ENCODE data around the gene NPLOC4.

DNA sequence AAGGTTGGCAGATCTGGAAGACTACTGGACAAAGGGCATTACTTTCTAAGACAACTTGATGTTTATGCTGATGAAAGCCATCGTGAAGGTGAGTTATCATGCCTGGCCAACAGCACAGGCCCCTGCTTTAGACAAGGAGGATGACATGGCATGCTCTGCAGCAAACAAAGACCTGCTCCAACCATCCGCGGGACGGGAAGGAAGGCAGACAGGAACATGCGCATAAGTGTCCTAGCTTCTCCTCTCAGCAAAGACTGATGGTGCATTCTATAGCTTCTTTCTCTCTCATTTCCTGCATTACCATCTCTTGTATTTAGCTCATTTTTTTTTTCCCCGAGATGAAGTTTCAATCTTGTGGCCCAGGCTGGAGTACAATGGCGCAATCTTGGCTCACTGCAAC is 5.4 kb downstream of the NPLOC4 start:
- TF ChIP-seq, protein P1, sequence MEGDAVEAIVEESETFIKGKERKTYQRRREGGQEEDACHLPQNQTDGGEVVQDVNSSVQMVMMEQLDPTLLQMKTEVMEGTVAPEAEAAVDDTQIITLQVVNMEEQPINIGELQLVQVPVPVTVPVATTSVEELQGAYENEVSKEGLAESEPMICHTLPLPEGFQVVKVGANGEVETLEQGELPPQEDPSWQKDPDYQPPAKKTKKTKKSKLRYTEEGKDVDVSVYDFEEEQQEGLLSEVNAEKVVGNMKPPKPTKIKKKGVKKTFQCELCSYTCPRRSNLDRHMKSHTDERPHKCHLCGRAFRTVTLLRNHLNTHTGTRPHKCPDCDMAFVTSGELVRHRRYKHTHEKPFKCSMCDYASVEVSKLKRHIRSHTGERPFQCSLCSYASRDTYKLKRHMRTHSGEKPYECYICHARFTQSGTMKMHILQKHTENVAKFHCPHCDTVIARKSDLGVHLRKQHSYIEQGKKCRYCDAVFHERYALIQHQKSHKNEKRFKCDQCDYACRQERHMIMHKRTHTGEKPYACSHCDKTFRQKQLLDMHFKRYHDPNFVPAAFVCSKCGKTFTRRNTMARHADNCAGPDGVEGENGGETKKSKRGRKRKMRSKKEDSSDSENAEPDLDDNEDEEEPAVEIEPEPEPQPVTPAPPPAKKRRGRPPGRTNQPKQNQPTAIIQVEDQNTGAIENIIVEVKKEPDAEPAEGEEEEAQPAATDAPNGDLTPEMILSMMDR (IDR thresholded peaks at IDR 0.05; ENCODE audit: control extremely low read depth in 1 of 3, insufficient read depth in 1 of 3, low read depth in 1 of 3, low read length in 3 of 3) = no peak
- no peak for TF ChIP-seq CEBPB (IDR thresholded peaks at IDR 0.05; ENCODE audit: low read depth, low read length)
- TF ChIP-seq EZH2 (IDR thresholded peaks at IDR 0.05; ENCODE audit: low read depth, low read length, severe bottlenecking) = no peak

All from H1 (cell line).